Vagina (tissue), 2 donors: ENCODE results near the gene DGKI.

Experiments
- CTCF ChIP-seq, 3 experiments: fragments of 450-650 bp in 2 of 3; fragments of 200-600 bp in 1 of 3; sonication (generic) in 1 of 3; IDR thresholded peaks; one replicate each; pipeline ENCODE4 v1.5.1; 2017 to 2019; ENCODE audit warnings: antibody characterized with exemption in 3 of 3, mild to moderate bottlenecking in 2 of 3, moderate library complexity in 2 of 3
- POLR2A ChIP-seq, 2 donors: fragments of 450-650 bp; IDR thresholded peaks; one replicate each; pipeline ENCODE4 v1.6.1; 2017; ENCODE audit warnings: antibody characterized with exemption in 2 of 2, mild to moderate bottlenecking in 2 of 2, moderate library complexity in 2 of 2

DNA sequence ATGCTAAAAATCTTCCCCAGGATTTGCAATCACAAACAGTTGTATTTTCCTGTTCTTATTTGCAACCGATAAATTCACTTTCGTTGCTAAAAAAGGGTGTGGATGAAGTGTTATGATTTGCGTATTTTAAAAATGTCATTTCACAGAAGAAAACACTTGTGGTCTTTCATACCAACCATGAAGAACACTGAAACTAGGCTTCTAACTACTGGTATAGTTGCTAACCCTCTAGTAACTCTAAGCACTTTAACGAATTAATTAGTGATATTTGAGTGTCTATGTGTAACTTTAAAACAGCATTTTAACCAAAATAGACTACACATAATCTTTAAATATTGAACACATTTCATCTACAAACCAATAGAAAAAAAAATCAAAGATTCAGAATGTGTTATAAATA is 315.1 kb downstream of the DGKI start:
- TF ChIP-seq CTCF (IDR thresholded peaks at IDR 0.05), result no peak
- TF ChIP-seq POLR2A (IDR thresholded peaks at IDR 0.05), result no peak
